GF-D8 (cell line): ENCODE results near the gene CACNB4.
A peak's percentile ranks its signal among the peaks of the same experiment; 100 is the strongest.

Experiments
- DNase-seq: peaks from one replicate; lab custom pipeline; 2025; lab: John Stamatoyannopoulos, UW

Gene CACNB4

GRCh38 chr2:151855111-151855510 lies 243.7 kb downstream of the CACNB4 start:
- DNase-seq: no peak

DNA sequence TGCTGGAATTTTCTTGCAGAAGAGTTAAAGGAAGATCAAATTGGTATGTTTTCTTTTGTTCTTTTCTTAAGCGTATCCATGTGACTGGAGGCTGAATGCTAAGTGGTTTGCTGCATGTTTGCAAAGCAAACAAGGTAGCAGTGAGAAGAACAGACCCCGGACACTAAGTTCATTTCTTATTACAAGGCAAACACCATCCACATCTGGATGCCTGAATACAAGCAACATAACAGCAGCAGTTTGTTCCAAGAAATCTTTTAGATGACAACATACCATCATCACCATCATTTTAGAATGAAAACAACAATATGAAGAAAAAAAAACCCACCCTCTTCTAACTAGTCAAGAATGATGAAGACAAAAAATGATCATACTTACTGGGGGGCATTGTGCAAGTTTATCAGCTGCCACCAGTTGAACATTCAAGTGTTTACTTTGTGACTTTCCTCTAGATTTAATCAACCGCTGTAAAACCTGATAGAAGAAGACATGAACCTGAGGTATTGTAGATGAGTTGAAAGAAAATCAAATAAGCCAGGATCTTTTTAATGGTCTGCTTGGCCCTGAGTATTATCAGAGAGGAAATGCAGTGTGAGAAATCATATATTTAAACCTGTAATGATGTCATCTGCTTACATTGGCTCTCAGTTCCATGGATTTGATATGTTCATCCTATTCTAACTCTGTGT lies 245.6 kb downstream of the CACNB4 start:
- DNase-seq: no peak

GRCh38 chr2:151852260-151853069 lies 246.4 kb downstream of the CACNB4 start:
- DNase-seq: no peak

DNA sequence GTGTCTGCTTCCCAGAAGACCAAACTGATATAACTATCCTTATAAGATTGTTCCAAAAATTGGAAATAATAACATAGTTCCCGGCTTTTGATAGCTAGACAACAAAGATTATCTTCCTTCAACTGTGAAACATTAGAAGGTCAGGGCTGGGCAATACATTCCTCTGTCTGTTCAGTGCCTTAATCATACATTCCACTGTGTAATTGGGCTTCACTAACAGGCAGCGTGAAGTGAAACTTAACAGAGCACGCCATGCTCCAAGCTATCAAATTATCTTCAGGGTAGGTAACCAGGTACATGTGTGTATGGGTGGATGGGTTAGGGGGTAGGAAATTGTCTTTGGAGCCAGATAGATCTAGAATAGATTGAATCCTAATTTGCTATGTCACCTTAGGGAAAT lies 247.1 kb downstream of the CACNB4 start:
- DNase-seq: no peak

- no peak for DNase-seq
Measured at GRCh38 chr2:151849413-151850010, 249.3 kb downstream of the CACNB4 start.

DNA sequence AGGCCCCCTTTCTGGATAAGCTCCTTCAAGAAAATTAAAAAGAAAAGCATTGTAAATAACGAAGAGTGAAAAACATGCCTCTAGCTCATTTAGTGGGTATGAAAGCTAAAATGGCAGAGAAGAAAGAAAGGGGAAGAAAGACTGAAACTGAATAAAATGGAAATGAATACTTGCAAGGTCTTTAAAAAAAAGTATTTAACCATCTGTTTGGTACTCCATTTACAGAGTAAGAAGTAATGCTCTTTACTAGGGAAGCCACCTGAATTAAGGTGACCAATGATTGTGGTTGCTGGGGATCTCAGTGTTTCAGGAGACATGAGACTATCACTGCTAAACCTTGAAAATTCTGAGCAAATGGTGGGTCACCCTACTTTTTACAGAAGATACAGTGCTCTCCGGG lies 253.0 kb downstream of the CACNB4 start:
- DNase-seq: no peak

GRCh38 chr2:151845481-151845880 lies 253.4 kb downstream of the CACNB4 start:
- DNase-seq: no peak

DNA sequence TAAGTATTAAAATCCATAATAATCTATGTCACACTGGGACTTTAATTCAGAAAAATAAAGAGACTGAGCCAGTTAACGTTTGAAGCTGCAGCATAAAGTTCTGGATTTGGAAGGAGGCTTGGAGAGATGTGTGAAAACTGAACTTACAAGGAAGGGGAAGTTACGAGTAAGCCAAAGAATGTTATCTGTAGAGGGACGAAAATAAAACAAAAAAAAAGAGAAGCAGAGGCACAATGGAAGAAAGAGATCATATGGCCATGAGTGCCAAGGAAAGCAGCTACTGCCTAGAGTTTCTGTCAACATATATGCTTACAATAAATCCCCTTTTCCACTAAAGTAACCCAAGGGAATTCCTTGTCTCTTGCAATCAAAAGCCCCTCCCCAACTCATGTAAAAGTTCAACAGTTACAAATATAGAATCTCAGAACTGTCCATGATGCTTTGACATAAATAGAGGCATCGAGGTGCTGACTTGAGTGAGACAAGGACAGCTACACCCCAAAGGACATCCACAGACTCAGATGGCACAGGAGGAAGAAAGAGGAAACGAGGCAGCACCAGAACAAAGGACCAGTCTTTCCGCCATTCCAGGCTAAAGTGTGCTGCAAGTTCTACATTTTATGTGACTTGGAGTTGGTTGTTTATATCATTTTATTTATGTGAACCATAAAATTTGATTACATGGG lies 254.5 kb downstream of the CACNB4 start:
- DNase-seq: no peak

DNA sequence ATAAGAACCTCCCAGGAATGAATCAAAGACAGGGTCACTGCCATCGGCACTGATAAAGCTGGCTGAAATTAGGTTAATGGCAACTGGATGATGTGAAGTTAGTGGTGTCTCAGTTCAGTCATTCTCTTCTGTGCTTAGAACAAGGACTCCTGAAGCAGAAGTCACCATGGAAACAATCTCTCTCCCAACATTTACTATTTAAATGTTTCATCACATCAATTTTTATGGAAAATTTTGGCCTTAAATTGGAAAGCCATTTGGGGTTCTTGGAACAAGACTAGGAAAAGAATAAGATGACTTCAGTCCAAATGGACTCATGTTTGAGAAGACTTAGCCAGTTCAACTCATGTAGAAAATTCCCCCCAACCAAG lies 255.2 kb downstream of the CACNB4 start:
- DNase-seq: no peak

DNA sequence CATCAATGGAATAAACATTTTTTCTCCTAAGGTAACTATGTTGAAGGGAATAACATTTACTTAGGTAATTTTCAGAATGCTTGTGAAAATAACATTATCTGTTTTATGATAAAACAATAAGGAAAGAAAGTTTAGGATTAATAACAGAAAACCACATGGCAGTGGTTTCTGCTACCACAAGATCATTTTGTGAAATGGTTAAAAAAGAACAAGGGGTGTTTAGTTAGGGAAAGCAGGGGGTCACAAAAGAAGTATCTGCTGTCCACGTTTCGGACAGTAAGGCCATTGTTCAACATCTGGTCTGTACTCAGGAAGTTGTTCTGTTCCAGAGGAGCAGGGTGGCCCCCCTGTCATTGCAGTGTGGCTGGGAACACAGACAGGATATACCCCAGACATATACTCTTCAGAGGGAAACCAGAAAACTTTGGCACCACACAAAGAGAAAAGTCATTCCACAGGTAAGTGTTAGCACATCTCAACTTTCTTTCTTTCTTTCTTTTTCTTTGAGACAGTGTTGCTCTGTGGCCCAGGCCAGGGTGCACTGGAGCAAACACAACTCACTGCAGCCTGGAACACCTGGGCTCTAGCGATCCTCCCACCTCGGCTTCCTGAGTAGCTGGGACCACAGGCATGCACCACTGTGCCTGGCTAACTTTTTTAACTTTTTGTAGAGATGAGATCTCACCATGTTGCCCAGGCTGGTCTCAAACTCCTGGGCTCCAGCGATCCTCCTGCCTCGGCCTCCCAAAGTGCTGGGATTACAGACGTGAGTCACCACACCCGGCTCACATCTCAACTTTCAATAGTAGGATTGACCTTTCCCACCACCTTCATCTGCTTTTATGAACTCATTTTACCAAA lies 255.8 kb downstream of the CACNB4 start:
- no peak for DNase-seq

GRCh38 chr2:151841047-151841424 lies 257.8 kb downstream of the CACNB4 start:
- DNase-seq: no peak

- no peak for DNase-seq
Measured at GRCh38 chr2:151840216-151841046, 258.4 kb downstream of the CACNB4 start.

GRCh38 chr2:151837926-151838325 lies 260.9 kb downstream of the CACNB4 start:
- no peak for DNase-seq

DNA sequence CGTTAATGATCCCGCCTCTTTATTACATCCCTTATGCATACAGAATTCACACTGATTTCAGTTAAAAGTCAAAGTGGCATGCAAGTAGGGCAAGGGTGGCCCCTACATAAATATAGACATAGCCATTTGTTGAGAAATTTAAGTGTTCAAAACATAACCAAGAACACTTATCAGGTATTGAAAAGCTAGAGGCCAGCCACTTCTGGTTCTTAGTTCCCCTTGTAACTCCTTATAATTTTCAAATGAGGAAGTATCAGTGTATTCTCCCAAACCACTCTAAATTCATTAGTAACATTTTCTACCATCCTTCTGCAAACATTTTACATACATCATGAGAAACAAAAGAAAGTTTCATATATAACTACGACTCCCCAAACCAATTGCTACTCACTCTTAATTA lies 264.9 kb downstream of the CACNB4 start:
- peak; percentile 10 for DNase-seq

- DNase-seq: no peak
Measured at GRCh38 chr2:151830961-151831360, 267.9 kb downstream of the CACNB4 start.

DNA sequence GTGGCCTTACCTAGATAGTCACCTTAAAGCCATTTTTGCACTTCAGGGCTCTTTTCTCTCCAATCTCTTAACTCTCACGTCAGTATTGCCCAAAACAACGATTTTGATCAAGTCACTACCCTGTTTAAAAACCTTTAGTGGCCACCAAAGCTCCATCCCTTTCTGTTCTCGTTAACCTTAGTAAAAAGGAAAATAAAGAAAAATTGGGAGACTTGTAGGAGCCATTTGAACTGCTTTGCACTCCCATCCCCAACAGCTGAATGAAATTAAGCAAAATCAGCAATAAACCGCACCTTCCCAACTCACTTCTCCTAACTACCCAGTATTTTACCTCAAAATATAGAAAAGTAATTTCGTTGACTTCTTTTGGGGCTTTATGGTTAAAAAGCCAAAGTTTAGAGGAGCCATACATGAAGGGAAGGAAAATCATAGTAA lies 269.9 kb downstream of the CACNB4 start:
- DNase-seq: no peak

GRCh38 chr2:151828143-151828889 lies 270.5 kb downstream of the CACNB4 start, which contains the start of gene ARL5A:
Gene ARL5A, minus strand, starts transcription at chr2:151828421. Its CDS starts 245 bp downstream, at chr2:151828176.
- DNase-seq: peak; percentile 90

DNA sequence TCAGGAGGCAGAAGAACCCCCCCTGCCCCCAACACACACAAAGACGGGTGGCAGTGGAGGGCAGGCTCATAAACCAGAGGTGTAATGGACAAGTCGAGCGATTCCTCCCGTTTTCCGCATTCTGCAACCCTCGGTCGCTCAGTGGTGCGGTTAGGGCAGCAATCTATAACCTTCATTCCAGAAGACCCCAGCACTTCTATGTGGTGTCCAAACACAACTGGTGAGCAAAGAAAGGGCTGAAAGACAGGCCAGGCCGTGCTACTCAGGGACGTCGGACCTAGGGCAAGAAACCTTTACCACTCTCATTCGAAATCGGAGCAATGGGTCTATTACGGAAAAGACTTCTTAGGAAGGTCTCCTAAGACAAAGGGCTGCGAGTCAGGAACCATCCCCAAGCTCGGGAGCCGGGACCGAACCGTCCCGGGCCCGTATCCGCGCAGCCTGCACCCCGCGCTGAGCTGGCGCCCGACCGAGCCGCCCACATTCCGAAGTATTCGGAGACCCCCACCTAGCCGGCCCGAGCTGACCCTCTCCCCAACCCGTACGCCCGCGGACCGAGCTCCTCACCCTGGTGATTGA lies 271.2 kb downstream of the CACNB4 start:
- no peak for DNase-seq

GRCh38 chr2:151826737-151827157 lies 272.1 kb downstream of the CACNB4 start:
- DNase-seq: no peak
